Mesendoderm (in vitro differentiated cells): ENCODE results near the gene GNB1L.
"Not testable (repeated sequence)": the region's sequence is repeated elsewhere in the genome, so short reads cannot be mapped to it uniquely, and the experiment has no call there.

ENCODE experiments used
- DNase-seq: peaks from one replicate; pipeline ENCODE4 v3.0.0; 2013
- H2AK5ac ChIP-seq: 2 replicates; pipeline ENCODE4 v1.6.1; 2013; ENCODE audit warnings: low read length, inconsistent platforms
- H2BK120ac ChIP-seq: 2 replicates; pipeline ENCODE4 v1.6.1; 2013; ENCODE audit warnings: low read depth, mild to moderate bottlenecking, low read length, moderate library complexity, mixed read lengths
- H2BK15ac ChIP-seq: replicated peaks from 2 replicates; pipeline ENCODE4 v1.6.1; 2013; ENCODE audit warnings: low read depth, mild to moderate bottlenecking, moderate library complexity
- H2BK5ac ChIP-seq: 2 replicates; pipeline ENCODE4 v1.6.1; 2013; ENCODE audit warnings: low read length, inconsistent platforms
- H3K18ac ChIP-seq: 2 replicates; pipeline ENCODE4 v1.6.1; 2013; ENCODE audit warnings: mild to moderate bottlenecking, low read length, mixed read lengths
- H3K23ac ChIP-seq: one replicate; pipeline ENCODE4 v1.6.1; 2013; ENCODE audit warnings: low read length
- H3K27ac ChIP-seq: 2 replicates; pipeline ENCODE4 v1.5.1; 2013; ENCODE audit warnings: low read depth, mild to moderate bottlenecking, inconsistent platforms, low read length, moderate library complexity
- H3K27me3 ChIP-seq: 2 replicates; pipeline ENCODE4 v1.6.1; 2013; ENCODE audit warnings: low read length, control low read depth, mild to moderate bottlenecking, inconsistent platforms; ENCODE audit not compliant: insufficient read depth, poor library complexity
- H3K36me3 ChIP-seq: 2 replicates; pipeline ENCODE4 v1.6.1; 2013; ENCODE audit warnings: low read length, inconsistent platforms; ENCODE audit not compliant: control insufficient read depth, insufficient read depth
- H3K4ac ChIP-seq: one replicate; pipeline ENCODE4 v1.6.1; 2013; ENCODE audit warnings: low read depth, mild to moderate bottlenecking, low read length, moderate library complexity
- H3K4me1 ChIP-seq: 2 replicates; pipeline ENCODE4 v1.6.1; 2013; ENCODE audit warnings: low read depth, low read length, inconsistent platforms; ENCODE audit not compliant: control insufficient read depth
- H3K4me2 ChIP-seq: 2 replicates; pipeline ENCODE4 v1.6.1; 2013; ENCODE audit warnings: low read length
- H3K4me3 ChIP-seq: 2 replicates; pipeline ENCODE4 v1.5.1; 2013; ENCODE audit warnings: mild to moderate bottlenecking, low read length
- H3K56ac ChIP-seq: one replicate; pipeline ENCODE4 v1.6.1; 2013; ENCODE audit warnings: low read length
- H3K79me1 ChIP-seq: 2 replicates; pipeline ENCODE4 v1.6.1; 2013; ENCODE audit warnings: low read length, inconsistent platforms
- H3K79me2 ChIP-seq: 2 replicates; pipeline ENCODE4 v1.6.1; 2013; ENCODE audit warnings: mild to moderate bottlenecking, low read length; ENCODE audit not compliant: control insufficient read depth, insufficient read depth
- H3K9ac ChIP-seq: 2 replicates; pipeline ENCODE4 v1.6.1; 2013; ENCODE audit warnings: low read length, inconsistent platforms
- H4K5ac ChIP-seq: one replicate; pipeline ENCODE4 v1.6.1; 2013; ENCODE audit warnings: low read length
- H4K8ac ChIP-seq: one replicate; pipeline ENCODE4 v1.6.1; 2013; ENCODE audit warnings: low read depth, mild to moderate bottlenecking, control low read depth, low read length, moderate library complexity
- WGBS: extraction: QIAGEN DNeasy Blood & Tissue Kit; methylation state at CpG from one replicate; pipeline ENCODE4 v1.1.7; 2013; ENCODE audit warnings: low lambda C conversion rate, missing lambda C conversion rate; ENCODE audit not compliant: insufficient coverage; ENCODE audit errors: extremely low coverage; 5-methylcytosine and 5-hydroxymethylcytosine counted together

Gene GNB1L

DNA sequence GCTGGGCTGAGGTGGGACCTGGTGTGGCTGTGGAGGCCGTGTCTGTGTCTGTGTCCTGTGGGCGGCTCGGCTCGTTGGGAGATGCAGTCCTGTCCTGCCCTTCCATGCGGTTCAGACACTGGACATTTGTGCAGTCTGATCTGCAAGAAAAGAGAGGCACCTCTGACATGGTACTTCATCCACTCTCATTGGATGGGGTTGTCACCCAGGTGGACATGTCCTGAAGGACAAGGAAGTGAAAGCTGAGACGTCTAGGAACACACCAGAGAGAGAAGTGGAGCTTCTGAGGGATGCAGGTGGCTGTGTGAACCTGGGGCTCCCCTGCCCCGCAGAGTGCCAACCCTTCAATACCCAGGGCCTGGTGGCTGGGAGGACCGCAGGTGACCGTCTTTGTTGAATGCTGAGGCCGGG, 75.7 kb downstream of the GNB1L start:
- Histone ChIP-seq H3K4me3 (no peak overlapping the region), H3K9ac (no peak overlapping the region), H4K8ac (no peak overlapping the region), H3K27me3 (no peaks in the 10 kb centered on the region), H3K4ac (no peak overlapping the region), H2BK5ac (no peak overlapping the region), H2AK5ac (no peak overlapping the region), H3K79me2 (no peaks in the 10 kb centered on the region), H3K23ac (no peak overlapping the region), H2BK120ac (no peak overlapping the region), H3K27ac (no peak overlapping the region), H4K5ac (no peak overlapping the region), H3K4me1 (no peaks in the 10 kb centered on the region), H3K36me3 (no peaks in the 10 kb centered on the region), H3K18ac (no peak overlapping the region), H2BK15ac (no peak overlapping the region), H3K56ac (no peak overlapping the region), H3K4me2 (no peak overlapping the region), H3K79me1 (no peaks in the 10 kb centered on the region)
- no CpG with 5 or more reads among the region's 10 CpGs for WGBS
- no peak for DNase-seq

DNA sequence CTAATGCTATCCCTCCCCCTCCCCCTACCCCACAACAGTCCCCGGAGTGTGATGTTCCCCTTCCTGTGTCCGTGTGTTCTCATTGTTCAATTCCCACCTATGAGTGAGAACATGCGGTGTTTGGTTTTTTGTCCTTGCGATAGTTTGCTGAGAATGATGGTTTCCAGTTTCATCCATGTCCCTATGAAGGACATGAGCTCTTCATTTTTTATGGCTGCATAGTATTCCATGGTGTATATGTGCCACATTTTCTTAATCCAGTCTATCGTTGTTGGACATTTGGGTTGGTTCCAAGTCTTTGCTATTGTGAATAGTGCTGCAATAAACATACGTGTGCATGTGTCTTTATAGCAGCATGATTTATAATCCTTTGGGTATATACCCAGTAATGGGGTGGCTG, 77.5 kb downstream of the GNB1L start:
- not testable (repeated sequence) for H2BK120ac ChIP-seq, H2AK5ac ChIP-seq, H3K18ac ChIP-seq, H3K27ac ChIP-seq, H3K27me3 ChIP-seq, H3K4me3 ChIP-seq, H3K4me2 ChIP-seq, H3K79me1 ChIP-seq, H3K4me1 ChIP-seq, DNase-seq, H2BK5ac ChIP-seq, H3K36me3 ChIP-seq, H3K56ac ChIP-seq, H4K8ac ChIP-seq, H3K4ac ChIP-seq, H2BK15ac ChIP-seq, H3K9ac ChIP-seq, H3K23ac ChIP-seq, H4K5ac ChIP-seq, H3K79me2 ChIP-seq
- WGBS = no CpG with 5 or more reads among the region's 6 CpGs

DNA sequence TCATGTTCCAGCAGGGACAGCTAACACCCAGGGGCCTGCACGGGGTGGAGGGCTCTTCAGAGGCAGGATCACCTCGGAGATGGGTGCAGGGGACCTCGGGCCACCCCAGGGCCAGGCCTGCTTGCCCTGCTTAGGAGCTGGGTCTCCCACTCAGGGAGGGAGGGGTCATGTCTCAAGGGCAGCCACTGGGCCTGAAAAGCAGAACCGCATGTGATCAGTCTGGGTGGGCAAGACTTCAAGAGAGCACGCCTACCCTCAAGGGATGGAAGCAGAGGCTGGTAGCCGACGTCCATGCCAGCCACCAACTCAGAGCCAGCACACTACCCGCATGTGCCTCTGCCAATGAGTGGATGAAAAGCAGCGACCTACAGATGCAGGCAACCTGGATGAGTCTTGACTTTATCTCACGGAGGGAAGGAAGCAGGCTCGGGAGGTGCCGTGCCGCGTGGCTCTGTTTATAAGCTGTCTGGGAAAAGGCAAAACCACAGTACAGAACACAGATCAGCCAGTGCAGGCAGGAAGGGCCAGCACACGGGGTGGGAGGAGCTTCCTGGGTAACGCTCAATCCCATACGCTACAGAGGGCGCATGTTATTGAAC, 78.1 kb downstream of the GNB1L start:
- no peak overlapping the region for H4K8ac ChIP-seq
- no peak overlapping the region for H3K27ac ChIP-seq
- H3K4me1 ChIP-seq = no peaks in the 10 kb centered on the region
- no peak overlapping the region for H3K4ac ChIP-seq
- no peak overlapping the region for H2BK15ac ChIP-seq
- no peak overlapping the region for H2BK120ac ChIP-seq
- H3K79me2 ChIP-seq = no peaks in the 10 kb centered on the region
- no peak overlapping the region for H3K4me3 ChIP-seq
- no peak overlapping the region for H3K56ac ChIP-seq
- no peaks in the 10 kb centered on the region for H3K36me3 ChIP-seq
- no CpG with 5 or more reads among the region's 18 CpGs for WGBS
- H2BK5ac ChIP-seq = no peak overlapping the region
- no peak overlapping the region for H4K5ac ChIP-seq
- DNase-seq = no peak
- H3K9ac ChIP-seq = no peak overlapping the region
- no peak overlapping the region for H3K23ac ChIP-seq
- no peaks in the 10 kb centered on the region for H3K27me3 ChIP-seq
- H3K79me1 ChIP-seq = no peaks in the 10 kb centered on the region
- H3K4me2 ChIP-seq = no peak overlapping the region
- H2AK5ac ChIP-seq = no peak overlapping the region
- H3K18ac ChIP-seq = no peak overlapping the region

DNA sequence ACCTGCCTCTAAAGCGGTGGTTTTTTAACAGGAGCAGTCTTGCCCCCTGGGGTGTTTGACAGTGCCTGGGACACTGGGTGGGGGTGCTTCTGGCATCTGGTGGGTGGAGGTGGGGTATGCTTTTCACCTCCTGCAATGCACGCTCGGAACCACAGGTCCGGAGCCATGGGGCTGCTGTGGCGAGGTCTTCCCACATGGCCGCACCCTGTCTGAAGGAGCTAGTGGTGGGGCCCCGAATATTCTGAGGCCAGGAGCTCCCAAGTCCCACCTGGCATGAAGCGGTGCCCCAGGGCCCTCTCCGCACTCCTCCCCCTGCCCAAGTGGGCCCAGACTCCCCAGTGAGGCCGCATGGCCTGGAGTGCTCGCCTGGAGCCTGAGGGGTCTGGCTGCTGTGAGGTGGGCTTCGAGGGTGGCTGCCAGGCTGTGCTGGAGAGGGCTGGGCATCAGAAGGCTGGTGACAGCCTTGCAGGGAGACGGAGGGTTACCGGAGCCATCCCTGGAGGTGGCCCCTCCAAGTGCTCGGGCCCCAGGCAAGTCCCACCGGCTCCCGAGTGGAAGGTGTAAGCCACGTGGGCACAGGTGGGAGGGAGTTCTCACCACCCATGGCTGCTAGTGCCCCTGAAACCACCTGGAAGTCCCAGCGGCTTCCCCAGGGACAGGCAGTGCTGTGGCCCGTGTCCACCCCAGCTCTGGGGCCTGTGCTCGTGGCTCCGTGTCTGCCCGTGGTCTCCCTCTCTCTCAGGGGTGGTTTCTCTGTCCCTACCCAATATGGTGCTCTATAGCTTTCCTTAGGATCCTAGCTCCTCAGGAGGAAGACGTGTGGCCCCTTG, 79.0 kb downstream of the GNB1L start:
- no peak overlapping the region for H3K4me2 ChIP-seq
- no peak overlapping the region for H2AK5ac ChIP-seq
- H3K79me2 ChIP-seq = no peaks in the 10 kb centered on the region
- no peaks in the 10 kb centered on the region for H3K4me1 ChIP-seq
- no peak overlapping the region for H3K9ac ChIP-seq
- H2BK5ac ChIP-seq = no peak overlapping the region
- no peak overlapping the region for H2BK15ac ChIP-seq
- no peak overlapping the region for H4K5ac ChIP-seq
- no peak overlapping the region for H2BK120ac ChIP-seq
- no CpG with 5 or more reads among the region's 24 CpGs for WGBS
- H3K23ac ChIP-seq = no peak overlapping the region
- no peak overlapping the region for H3K4me3 ChIP-seq
- H3K56ac ChIP-seq = no peak overlapping the region
- H3K36me3 ChIP-seq = no peaks in the 10 kb centered on the region
- no peak overlapping the region for H3K18ac ChIP-seq
- no peaks in the 10 kb centered on the region for H3K79me1 ChIP-seq
- H3K27ac ChIP-seq = no peak overlapping the region
- DNase-seq = no peak
- H3K27me3 ChIP-seq = no peaks in the 10 kb centered on the region
- no peak overlapping the region for H3K4ac ChIP-seq
- no peak overlapping the region for H4K8ac ChIP-seq

DNA sequence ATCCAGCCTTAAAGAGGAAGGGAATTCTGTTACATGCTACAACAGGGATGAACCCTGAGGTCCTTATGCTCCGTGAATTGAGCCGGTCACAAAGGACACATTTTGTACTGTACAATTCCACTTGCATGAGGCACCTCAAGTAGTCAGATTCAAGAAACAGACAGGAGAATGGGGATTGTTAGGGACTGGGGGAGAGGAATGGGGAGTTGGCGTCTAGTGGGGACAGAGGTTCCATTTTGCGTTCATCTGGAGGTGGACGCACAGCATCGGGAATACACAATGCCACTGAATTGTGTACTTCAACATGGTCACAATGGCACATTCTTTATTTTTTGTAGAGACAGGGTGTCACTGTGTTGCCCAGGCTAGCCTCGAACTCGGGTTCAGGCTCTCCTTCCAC, 80.0 kb downstream of the GNB1L start:
- Histone ChIP-seq H2BK5ac (no peak overlapping the region), H3K9ac (no peak overlapping the region), H4K8ac (no peak overlapping the region), H3K23ac (no peak overlapping the region), H3K79me1 (no peaks in the 10 kb centered on the region), H3K79me2 (no peaks in the 10 kb centered on the region), H3K4ac (no peak overlapping the region), H3K4me3 (no peak overlapping the region), H2BK120ac (no peak overlapping the region), H3K56ac (no peak overlapping the region), H2BK15ac (no peak overlapping the region), H3K27ac (no peak overlapping the region), H3K36me3 (no peaks in the 10 kb centered on the region), H2AK5ac (no peak overlapping the region), H4K5ac (no peak overlapping the region), H3K4me1 (no peaks in the 10 kb centered on the region), H3K18ac (no peak overlapping the region), H3K4me2 (no peak overlapping the region), H3K27me3 (peaks cover under 1% of the 10 kb centered on the region)
- no peak for DNase-seq
- WGBS = no CpG with 5 or more reads among the region's 8 CpGs
